ENCODE results near the gene UBA3.

Gene UBA3

DNA sequence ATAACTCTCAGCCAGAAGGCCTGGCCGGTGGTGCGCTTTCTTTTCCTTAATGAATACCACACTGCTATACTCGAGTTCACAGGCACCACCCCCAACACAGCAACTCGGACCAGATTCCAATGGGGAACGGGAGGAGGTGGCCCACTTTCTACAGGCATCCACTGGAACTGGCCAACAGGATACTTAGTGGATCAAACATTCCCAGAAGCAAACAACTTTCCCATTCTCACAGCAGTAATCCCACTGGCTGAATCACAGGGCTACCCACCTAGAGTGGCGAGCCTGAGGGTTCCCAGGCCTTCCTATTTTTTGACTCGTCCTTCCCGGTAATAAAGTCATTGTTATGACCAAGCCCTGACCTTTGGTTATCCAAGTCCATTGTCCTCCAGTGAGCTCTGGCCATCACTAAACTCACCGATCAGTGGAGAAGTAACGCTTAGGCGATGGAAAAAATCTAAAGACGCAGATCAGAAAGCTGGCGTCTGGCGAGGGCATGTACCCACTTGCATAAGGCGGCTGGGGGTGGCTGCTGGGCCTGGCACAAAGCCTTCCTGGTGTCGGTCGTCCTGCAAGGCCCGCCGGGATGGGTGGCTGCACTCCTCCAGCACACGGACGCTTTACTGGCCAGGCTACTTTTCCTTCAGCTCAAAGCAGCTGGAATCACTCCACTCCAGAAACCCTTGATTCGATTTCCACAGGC, 67.9 kb downstream of the UBA3 start:
- peak; percentile 34 to 50 for DNase-seq (ENCODE audit: low read depth in 2 of 2)

DNA sequence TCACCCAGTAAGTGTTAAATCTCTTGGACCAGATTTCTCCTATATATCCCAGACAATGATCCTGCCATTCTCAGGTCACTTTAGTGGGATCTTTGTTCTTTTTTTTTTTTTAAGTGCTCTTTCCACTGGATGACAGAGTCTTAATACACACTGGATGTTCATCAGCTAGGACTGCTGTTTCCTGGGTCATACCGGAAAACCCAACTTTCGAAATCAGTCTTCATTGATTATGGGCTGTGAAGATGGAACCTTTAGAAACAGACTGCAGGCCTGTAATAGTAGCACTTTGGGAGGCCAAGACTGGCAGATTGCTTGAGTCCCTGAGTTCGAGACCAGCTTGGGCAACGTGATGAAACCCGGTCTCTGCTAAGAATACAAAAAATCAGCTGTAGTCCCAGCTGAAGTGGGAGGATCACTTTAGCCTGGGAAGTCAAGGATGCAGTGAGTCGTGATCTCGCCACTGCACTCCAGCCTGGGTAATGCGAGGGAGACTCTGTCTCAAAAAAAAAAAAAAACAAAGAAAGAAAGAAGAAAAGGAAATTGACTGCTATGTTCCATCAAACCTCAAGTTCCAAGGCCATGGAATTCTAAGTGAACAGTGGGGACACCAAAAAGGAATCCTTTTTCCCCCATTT, 69.0 kb downstream of the UBA3 start:
- no peak for DNase-seq (ENCODE audit: low read depth in 2 of 2)

DNA sequence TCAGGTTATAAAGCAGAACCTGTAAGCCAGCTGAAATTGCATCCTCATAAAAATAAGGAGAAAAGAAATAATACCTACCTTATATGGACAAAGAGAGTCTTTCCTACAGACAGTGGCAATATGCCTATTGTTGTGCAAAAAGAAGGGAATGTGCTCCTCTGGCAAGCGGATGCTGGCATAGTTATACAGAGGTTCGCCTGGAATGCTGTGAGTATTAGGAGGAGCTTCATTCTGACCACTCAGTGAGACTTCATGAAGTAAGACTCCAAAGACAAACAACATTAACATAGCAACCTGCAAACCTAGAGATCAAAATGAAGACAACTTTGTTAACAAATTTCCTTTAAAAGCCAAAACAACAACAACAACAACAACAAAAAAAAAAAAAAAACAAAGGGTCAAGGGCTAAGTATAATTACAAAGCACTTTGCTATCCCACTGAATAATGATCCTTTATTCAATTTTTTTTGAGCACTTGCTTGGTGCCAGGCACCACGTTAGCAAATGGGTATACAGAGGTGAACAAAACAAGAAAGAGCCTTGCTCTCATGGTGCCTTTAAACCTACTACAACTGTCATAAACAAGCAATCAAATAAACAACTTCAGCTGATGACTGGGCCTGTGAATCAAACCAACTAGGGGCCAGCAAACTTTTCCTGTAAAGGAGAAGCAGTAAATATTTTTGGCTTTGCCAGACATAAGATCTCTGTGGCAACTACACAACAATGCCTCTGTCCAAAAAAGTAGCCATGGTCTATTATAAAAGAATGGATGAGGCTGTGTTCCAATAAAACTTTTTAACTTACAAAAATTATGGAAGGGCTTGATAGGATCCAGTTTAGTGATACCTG, 70.4 kb downstream of the UBA3 start:
- DNase-seq (ENCODE audit: low read depth in 2 of 2): peak; percentile 72 to 73

DNA sequence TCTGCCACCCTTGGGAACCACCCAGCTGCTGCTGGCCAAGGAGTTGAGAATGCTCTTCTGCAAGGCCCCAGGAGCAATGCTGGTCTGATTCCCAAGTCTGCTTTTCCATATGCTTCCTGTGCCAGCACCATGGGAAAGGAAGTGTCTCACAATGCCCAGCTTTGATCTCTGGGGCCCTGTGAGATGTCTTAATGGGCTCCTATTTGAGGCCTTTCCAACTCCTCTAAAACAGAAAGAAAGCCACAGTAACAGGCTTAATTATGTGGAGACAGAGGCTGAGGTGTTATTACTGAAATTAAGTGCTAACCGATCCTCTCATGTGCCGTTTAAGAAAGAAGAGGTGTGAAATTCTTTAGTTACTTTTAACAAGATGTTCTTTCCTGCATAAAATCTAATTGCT, 71.2 kb downstream of the UBA3 start:
- no peak for DNase-seq (ENCODE audit: low read depth in 2 of 2)

DNA sequence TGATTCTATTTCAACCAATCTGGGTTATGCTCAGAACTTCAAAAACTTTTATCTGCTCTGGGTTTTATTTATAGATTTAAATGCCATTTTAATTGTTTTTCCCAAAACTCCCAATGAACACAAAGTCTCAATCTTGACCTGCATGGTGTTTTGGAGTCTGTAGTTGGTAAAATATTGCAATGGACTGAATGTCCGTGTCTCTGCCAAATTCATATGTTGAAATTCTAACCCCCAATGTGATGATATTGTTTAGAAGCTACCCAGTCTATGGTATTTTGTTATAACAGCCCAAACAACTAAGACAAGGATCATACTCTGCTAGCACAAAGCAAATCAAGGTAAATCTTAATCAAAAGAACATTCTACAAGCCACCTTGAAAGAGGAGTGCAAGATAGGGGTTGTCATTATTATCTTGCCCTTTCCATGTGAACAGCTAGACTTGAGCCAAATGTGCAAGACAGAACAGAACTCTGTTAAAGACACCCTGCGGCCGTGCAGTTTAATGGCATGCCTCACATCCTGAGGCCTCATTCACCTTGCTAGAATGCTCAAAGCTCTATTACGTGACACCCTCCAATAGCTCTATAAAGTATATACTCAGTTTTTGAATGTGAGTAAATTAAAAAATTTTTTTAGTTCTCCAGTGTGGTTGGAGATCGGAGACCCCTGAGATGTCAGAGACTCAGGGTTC, 74.2 kb downstream of the UBA3 start:
- no peak for DNase-seq (ENCODE audit: low read depth in 2 of 2)

DNA sequence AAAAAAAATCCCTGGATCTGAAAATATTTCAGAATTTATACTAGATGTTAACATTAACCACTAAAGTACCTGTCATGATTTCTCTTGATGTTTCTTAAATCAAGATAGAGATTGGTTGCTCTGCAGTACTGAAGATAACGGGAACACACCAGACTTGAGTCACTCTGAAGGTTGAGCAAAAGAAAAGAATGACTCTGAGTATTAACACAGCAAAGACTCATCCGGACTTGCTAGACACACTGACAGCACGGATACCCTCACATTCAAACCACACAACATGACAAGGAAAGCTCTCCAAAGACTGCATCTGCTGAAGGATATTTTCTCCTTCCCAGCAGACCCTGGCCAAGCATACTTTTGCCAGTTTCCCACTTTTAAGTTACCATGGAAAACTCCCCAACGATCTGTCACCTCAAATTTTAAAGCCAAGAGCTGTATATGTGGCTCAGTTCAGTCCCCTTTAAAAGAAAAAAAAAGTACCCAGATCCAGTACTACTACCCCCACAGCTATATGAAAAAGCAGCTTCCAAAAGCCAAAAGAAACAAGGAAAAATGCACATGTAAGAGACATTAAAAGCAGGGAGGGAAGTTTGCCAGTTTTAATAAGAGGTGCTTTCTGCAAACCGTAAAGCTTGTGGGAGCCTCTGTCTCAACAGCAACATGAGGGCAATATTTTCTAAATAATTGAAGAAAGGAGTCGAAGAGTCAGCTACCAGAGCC, 74.9 kb downstream of the UBA3 start:
- DNase-seq (ENCODE audit: low read depth in 2 of 2): peak in 1 of 2 experiments; percentile 12

All from fibroblast of skin of left biceps (primary cell).